ENCODE data around the gene MAP1A.
A peak's percentile ranks its signal among the peaks of the same experiment; 100 is the strongest.

MAP1A gene

DNA sequence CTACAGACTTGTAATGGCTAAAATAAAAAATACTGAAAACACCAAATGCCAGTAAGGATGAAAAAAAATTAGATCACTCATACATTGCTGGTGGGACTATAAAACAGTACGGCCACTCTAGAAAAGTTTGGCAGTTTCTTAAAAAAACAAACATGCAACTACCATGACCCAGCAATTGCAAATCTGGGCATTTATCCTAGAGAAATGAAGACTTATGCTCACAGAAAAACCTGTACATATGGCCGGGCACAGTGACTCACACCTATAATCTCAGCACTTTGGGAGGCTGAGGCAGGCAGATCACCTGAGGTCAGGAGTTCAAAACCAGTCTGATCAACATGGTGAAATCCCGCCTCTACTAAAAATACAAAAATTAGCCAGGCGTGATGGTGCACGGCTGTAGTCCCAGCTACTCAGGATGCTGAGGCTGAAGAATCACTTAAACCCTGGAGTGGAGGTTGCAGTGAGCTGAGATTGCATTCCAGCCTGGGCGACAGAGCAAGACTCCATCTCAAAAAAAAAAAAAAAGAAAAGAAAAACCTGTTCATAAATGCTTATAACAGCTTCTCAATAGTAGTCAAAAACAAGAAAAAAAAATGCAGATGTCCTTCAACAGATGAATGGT is 30.0 kb upstream of the MAP1A start:
- in situ Hi-C loops (cut with MboI; ENCODE audit: low pct_unique_long_range_greater_than_20kb, low sequenced_read_pairs, unreplicated experiment): no loop called here
- TF ChIP-seq, protein P1, sequence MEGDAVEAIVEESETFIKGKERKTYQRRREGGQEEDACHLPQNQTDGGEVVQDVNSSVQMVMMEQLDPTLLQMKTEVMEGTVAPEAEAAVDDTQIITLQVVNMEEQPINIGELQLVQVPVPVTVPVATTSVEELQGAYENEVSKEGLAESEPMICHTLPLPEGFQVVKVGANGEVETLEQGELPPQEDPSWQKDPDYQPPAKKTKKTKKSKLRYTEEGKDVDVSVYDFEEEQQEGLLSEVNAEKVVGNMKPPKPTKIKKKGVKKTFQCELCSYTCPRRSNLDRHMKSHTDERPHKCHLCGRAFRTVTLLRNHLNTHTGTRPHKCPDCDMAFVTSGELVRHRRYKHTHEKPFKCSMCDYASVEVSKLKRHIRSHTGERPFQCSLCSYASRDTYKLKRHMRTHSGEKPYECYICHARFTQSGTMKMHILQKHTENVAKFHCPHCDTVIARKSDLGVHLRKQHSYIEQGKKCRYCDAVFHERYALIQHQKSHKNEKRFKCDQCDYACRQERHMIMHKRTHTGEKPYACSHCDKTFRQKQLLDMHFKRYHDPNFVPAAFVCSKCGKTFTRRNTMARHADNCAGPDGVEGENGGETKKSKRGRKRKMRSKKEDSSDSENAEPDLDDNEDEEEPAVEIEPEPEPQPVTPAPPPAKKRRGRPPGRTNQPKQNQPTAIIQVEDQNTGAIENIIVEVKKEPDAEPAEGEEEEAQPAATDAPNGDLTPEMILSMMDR (IDR thresholded peaks at IDR 0.05; ENCODE audit: extremely low read depth, insufficient read depth, missing control alignments): no peak

DNA sequence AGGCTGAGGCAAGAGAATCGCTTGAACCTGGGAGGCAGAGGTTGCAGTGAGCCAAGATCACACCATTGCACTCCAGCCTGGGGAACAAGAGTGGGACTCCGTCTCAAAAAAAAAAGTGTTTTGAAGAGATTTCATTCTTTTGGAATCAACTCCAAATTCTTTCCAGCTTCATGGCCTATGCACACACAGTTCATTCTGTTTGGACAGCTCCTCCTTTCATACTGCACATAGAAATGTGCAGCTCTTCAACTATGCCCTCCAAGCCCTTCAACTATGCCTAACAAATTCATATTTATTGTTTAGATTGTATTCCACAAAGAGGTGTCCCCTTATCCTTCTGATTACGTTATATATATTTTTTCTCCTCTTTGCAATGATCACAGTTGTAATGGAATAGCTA is 28.6 kb upstream of the MAP1A start:
- in situ Hi-C loops (cut with MboI; ENCODE audit: low pct_unique_long_range_greater_than_20kb, low sequenced_read_pairs, unreplicated experiment): no loop called here
- TF ChIP-seq, protein P1 (IDR thresholded peaks at IDR 0.05; ENCODE audit: extremely low read depth, insufficient read depth, missing control alignments): no peak
- no peak for DNase-seq (ENCODE audit: low spot score)

More for the DNA sequence above, 30.0 kb upstream of the MAP1A start:
- no peak for DNase-seq (ENCODE audit: low spot score)

DNA sequence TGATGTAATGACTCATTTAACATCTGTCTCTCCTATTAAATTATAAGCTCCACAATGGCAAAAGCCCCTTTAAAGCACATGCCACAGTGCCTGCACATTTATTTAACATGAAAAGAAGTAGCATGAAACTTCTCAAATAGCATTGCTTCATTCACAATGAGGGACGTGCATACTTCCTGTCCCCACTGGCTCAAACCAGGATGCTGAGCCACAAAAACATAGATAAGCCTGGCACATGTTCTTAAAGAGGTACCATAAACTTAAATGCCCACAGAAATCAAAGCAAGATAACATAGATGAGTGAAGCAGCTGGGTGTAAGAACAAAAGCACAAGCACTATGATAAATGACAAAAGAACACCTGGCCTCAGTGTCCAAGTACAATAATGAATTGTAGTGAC is 28.2 kb upstream of the MAP1A start:
- in situ Hi-C loops (cut with MboI; ENCODE audit: low pct_unique_long_range_greater_than_20kb, low sequenced_read_pairs, unreplicated experiment): no loop called here
- no peak for DNase-seq (ENCODE audit: low spot score)
- TF ChIP-seq, protein P1 (IDR thresholded peaks at IDR 0.05; ENCODE audit: extremely low read depth, insufficient read depth, missing control alignments): no peak

DNA sequence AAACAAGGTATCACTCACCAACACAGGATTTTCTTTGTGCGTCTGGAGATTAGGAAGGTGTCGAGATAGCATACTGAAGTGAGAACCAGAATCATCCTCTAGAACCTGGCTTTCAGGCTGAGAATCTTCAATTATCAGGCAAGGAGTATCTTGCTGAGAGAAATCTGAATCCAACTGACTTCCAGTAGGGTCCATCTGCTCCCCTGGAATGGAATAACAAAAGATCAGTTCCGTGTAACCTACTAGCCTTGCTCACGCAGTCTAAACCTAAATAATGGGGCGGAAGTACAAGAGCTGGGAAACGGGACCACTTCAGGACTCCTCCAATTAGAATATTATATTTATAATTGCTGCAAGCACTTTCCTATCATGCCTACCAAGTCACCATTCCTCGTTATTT is 25.1 kb upstream of the MAP1A start:
- in situ Hi-C loops (cut with MboI; ENCODE audit: low pct_unique_long_range_greater_than_20kb, low sequenced_read_pairs, unreplicated experiment): no loop called here
- TF ChIP-seq, protein P1 (IDR thresholded peaks at IDR 0.05; ENCODE audit: extremely low read depth, insufficient read depth, missing control alignments): no peak
- DNase-seq (ENCODE audit: low spot score): no peak

DNA sequence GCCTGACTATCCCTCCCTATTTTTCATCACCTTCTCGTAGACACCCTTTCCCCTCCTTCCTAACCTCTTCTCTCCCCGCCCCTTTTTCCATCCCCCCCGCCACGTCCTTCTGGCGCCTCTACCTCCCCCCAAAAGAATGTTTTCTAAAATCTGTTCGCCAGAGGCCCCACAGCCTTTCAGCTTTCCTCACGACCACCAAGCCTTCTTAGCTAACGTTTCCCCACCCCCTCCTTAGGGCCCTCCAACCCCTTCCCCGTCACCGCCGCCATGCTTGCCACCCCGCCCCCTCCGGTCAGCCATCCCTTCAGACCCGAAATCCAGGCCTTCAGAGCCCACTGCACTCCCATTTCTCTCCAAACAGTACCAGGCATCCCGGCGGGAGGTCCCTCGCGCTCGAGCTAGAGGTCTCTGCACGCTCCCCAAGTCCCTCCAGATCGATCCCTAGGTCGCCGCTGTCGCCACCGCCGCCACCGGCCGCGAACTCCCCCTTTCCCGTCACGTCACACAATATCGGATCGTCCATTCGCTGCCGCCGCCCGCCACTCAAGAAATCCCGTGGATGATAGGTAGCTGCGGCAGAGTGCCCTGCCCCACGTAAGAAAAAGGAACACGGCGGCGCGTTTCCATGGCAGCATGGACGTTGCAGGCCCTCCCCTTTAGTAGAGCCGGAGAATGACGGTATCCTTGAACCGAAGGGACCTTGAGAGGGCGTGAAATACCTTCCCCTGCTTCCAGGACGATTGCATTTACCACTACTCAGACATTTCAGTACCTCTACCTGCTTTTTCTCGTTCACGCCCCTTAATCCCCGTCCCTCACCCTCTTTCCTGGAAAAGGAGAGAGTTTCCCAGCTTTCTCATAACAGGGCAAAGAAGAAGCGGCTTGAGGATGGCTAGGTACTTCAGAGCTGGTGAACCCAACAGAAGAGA is 24.5 kb upstream of the MAP1A start, which contains the start of gene TP53BP1:
TP53BP1 (minus strand) TSS at position 484 of the 929 bp plus-strand sequence; CDS start at position 371, 113 bp downstream.
- DNase-seq (ENCODE audit: low spot score): peak; percentile 93
- TF ChIP-seq, protein P1 (IDR thresholded peaks at IDR 0.05; ENCODE audit: extremely low read depth, insufficient read depth, missing control alignments): no peak
- in situ Hi-C loops (cut with MboI; ENCODE audit: low pct_unique_long_range_greater_than_20kb, low sequenced_read_pairs, unreplicated experiment): no loop called here

DNA sequence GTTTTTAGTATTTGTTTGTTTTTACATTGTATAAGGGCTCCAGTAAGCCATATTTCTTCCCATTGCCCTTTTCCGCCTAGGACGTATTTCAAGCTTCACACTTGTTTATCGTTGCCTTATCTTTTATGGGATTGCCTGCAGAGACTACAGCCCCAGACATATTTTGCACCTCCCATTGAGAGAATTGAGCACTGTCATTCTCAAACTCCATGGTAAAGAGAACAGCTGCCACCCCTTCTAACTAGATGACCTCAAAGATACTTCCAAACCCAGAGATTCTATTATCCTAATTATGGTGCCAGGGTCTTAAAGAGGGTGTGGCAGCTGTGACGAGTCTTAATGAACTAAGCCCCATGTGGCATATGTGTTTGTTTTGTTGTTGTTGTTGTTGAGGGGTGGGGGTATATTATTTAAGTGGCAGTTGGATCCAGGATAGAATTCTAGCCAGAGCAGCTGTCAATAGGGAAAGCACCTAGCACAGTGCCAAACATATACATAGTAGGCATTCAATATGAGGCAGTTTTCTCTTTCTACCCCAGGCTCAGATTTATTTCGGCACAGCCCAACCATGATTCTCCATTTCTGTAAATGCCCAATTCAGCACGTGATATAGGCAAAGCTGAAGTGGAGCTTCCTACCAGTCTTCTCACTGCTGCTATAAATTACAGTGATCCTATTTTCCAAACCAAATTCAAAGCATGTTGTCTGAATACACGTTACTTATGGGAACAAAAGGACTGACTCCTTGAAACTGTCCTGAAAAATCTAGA is 23.5 kb upstream of the MAP1A start:
- in situ Hi-C loops (cut with MboI; ENCODE audit: low pct_unique_long_range_greater_than_20kb, low sequenced_read_pairs, unreplicated experiment): no loop called here
- TF ChIP-seq, protein P1 (IDR thresholded peaks at IDR 0.05; ENCODE audit: extremely low read depth, insufficient read depth, missing control alignments): no peak
- no peak for DNase-seq (ENCODE audit: low spot score)
